ENCODE results near the gene ALDH4A1. TPM values are rescaled to one million over a fixed set of nuclear protein-coding genes. Genes with fewer than 3 reads are reported as not detected.

The ALDH4A1 gene
- total RNA-seq, 1 experiment from 2014 or later, result 26.1 TPM

DNA sequence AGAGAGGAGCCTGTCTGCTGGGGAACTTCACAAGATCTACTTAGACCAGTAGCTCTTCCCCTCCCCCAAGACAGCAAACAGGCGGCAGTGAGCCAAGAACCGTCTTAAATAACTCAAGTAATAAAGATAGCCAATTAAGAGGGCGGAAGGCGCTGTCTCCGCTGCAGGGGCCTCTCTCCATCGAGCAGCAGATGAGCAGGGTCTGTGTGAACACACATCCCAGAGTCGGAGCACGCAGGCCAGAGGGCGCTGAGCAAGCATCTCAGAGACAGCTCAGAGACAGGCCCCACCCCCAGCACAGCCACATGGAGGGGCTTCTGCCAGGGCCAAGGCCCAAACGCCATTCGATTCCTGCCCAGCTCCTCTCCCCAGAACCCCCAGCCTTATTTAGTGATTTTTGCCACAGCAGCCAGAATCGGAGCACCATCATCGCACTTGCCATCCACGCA, 43.1 kb upstream of the ALDH4A1 start:
- peak overlapping the region in 2 of 3 experiments; percentile 25 to 78; a peak in 2 of 7 replicates for H3K27ac Mint-ChIP-seq
- H2BK12ac ChIP-seq (ENCODE audit: insufficient read length, low read depth, low read length), result no peak overlapping the region
- H3K4me2 ChIP-seq (ENCODE audit: insufficient read depth, insufficient read length, low read length), result no peak overlapping the region
- H3K14ac ChIP-seq (ENCODE audit: insufficient read depth, low read length), result no peak overlapping the region
- H3K9me3 ChIP-seq (ENCODE audit: control insufficient read depth, low read depth, low read length), result no peaks in the 10 kb centered on the region
- no peak overlapping the region for H3K4me3 Mint-ChIP-seq
- H3T11ph ChIP-seq (ENCODE audit: low read length), result no peak overlapping the region
- H3K4me1 Mint-ChIP-seq, result peaks cover 51 to 63% of the 10 kb centered on the region in 2 experiments
- H3K79me1 ChIP-seq (ENCODE audit: insufficient read depth, low read depth, low read length, poor library complexity, severe bottlenecking), result no peaks in the 10 kb centered on the region
- H3K56ac ChIP-seq (ENCODE audit: insufficient read length, low read depth, low read length), result no peak overlapping the region
- no CpG with 5 or more reads among the region's 14 CpGs for WGBS (ENCODE audit: extremely low coverage, insufficient read length, low lambda C conversion rate)
- peaks cover 10% of the 10 kb centered on the region; the same call in 1 of the 2 replicates for H3K4me1 ChIP-seq (ENCODE audit: insufficient read depth, low read length)
- H4K5ac ChIP-seq (ENCODE audit: insufficient read length, low read depth, low read length), result no peak overlapping the region
- no peak overlapping the region for H2BK120ac ChIP-seq (ENCODE audit: low read depth, low read length, poor library complexity, severe bottlenecking)
- H2AK5ac ChIP-seq (ENCODE audit: insufficient read length, low read length), result no peak overlapping the region
- no peak overlapping the region for H4K91ac ChIP-seq (ENCODE audit: insufficient read length, low read depth, low read length)
- no peaks in the 10 kb centered on the region for H3K9me3 Mint-ChIP-seq
- no peak overlapping the region for H3K27ac ChIP-seq (ENCODE audit: insufficient read length, low read depth, low read length)
- no peak overlapping the region for H3K23ac ChIP-seq (ENCODE audit: insufficient read length, low read depth, low read length)
- no peak overlapping the region for H2BK15ac ChIP-seq (ENCODE audit: low read depth, low read length)
- no peak overlapping the region for H3K18ac ChIP-seq (ENCODE audit: insufficient read length, low read depth, low read length)
- no peaks in the 10 kb centered on the region for H3K79me2 ChIP-seq (ENCODE audit: insufficient read depth, low read length)
- H3K9ac ChIP-seq (ENCODE audit: extremely low read depth, insufficient read length, low read length), result no peak overlapping the region
- H3K27me3 Mint-ChIP-seq (ENCODE audit: low read depth), result no peaks in the 10 kb centered on the region; the same call in 1 of the 2 replicates
- H3K4ac ChIP-seq (ENCODE audit: low read depth, low read length), result no peak overlapping the region
- H2BK20ac ChIP-seq (ENCODE audit: low read depth, low read length, poor library complexity, severe bottlenecking), result no peak overlapping the region
- no peaks in the 10 kb centered on the region for H3K27me3 ChIP-seq (ENCODE audit: insufficient read depth, low read length)
- peak; percentile 64 for DNase-seq
- TF ChIP-seq, protein P1, sequence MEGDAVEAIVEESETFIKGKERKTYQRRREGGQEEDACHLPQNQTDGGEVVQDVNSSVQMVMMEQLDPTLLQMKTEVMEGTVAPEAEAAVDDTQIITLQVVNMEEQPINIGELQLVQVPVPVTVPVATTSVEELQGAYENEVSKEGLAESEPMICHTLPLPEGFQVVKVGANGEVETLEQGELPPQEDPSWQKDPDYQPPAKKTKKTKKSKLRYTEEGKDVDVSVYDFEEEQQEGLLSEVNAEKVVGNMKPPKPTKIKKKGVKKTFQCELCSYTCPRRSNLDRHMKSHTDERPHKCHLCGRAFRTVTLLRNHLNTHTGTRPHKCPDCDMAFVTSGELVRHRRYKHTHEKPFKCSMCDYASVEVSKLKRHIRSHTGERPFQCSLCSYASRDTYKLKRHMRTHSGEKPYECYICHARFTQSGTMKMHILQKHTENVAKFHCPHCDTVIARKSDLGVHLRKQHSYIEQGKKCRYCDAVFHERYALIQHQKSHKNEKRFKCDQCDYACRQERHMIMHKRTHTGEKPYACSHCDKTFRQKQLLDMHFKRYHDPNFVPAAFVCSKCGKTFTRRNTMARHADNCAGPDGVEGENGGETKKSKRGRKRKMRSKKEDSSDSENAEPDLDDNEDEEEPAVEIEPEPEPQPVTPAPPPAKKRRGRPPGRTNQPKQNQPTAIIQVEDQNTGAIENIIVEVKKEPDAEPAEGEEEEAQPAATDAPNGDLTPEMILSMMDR (conservative IDR thresholded peaks at IDR 0.05), result no peak
- no peak overlapping the region for H4K8ac ChIP-seq (replicated peaks; ENCODE audit: insufficient read length, low read depth, low read length)
- no peak overlapping the region for H2BK5ac ChIP-seq (ENCODE audit: insufficient read length, low read length)
- no peaks in the 10 kb centered on the region; a peak in 1 of 7 replicates for H3K36me3 Mint-ChIP-seq (ENCODE audit: insufficient read depth in 1 of 3, low read depth in 3 of 3)
- H4K20me1 ChIP-seq (ENCODE audit: control insufficient read depth, insufficient read depth, insufficient read length), result no peaks in the 10 kb centered on the region
- H3K23me2 ChIP-seq (ENCODE audit: insufficient read length, low read depth, low read length, poor library complexity, severe bottlenecking), result peaks cover 4% of the 10 kb centered on the region
- no peak overlapping the region for H2AFZ ChIP-seq (ENCODE audit: low read length)
